HepG2 (cell line): ENCODE results near the gene POC1B. TPM values are rescaled to one million over a fixed set of nuclear protein-coding genes. Genes with fewer than 3 reads are reported as not detected.
A peak's percentile ranks its signal among the peaks of the same experiment; 100 is the strongest.

Source experiments
- CEBPG ChIP-seq: IDR thresholded peaks from 2 replicates; pipeline ENCODE4 v1.6.1; 2016
- FOXA3 ChIP-seq: IDR thresholded peaks from 2 replicates; pipeline ENCODE4 v1.6.1; 2016; ENCODE audit warnings: missing genetic modification reagents, missing compliant biosample characterization
- FOXP4 ChIP-seq: sonication (generic); formaldehyde crosslinking; IDR thresholded peaks from 2 replicates; pipeline ENCODE4 v1.4.0; 2020; ENCODE audit warnings: missing genetic modification reagents
- HNRNPK ChIP-seq: fragments of 200-400 bp; formaldehyde crosslinking; IDR thresholded peaks from 2 replicates; pipeline ENCODE4 v1.6.1; 2018; ENCODE audit warnings: low read length, low read depth, moderate library complexity, mild to moderate bottlenecking; ENCODE audit not compliant: poor library complexity, severe bottlenecking
- HOXA3 ChIP-seq: sonication (generic); formaldehyde crosslinking; IDR thresholded peaks from 2 replicates; pipeline ENCODE4 v1.5.0; 2020; ENCODE audit warnings: missing genetic modification reagents
- MAFF ChIP-seq: IDR thresholded peaks from 2 replicates; pipeline ENCODE4 v1.6.1; 2011; ENCODE audit warnings: low read depth, low read length, improper control_type of control experiment
- SIN3B ChIP-seq: fragments of 150-350 bp; IDR thresholded peaks from 2 replicates; pipeline ENCODE4 v1.6.1; 2014; ENCODE audit warnings: low read length
- SRSF1 ChIP-seq: fragments of 200-400 bp; formaldehyde crosslinking; optimal IDR thresholded peaks from 2 replicates; pipeline ENCODE3; 2017; ENCODE audit warnings: mild to moderate bottlenecking, low read depth, low read length, moderate library complexity
- ZBTB7B ChIP-seq: sonication (generic); formaldehyde crosslinking; IDR thresholded peaks from 2 replicates; pipeline ENCODE4 v1.4.0; 2020; ENCODE audit warnings: missing genetic modification reagents
- ZNF512 ChIP-seq: sonication (generic); formaldehyde crosslinking; IDR thresholded peaks from 2 replicates; pipeline ENCODE4 v1.4.0; 2020; ENCODE audit warnings: mild to moderate bottlenecking, missing genetic modification reagents
- ZNF562 ChIP-seq: sonication (generic); formaldehyde crosslinking; IDR thresholded peaks from 2 replicates; pipeline ENCODE4 v1.8.0; 2022; ENCODE audit warnings: missing genetic modification reagents, borderline replicate concordance
- polyA plus RNA-seq, 8 experiments: library from polyadenylated mRNA; depleted of rRNA in 3 of 8; stranded (reverse) in 7 of 8; unstranded in 1 of 8; fragments of >200 nt; fragmentation: Illumina TruSeq in 4 of 8; extraction: Trizol in 4 of 8; gene quantifications; 2 replicates each; pipeline versions ENCODE4 v1.2.1 to v1.2.3, GENCODE V29; 2011 to 2016; ENCODE audit warnings: low read depth in 4 of 8, missing spikeins in 1 of 8, mixed read lengths in 1 of 8; ENCODE audit not compliant: insufficient read depth in 1 of 8
- total RNA-seq, 5 experiments: library from RNA; depleted of rRNA; stranded (reverse); fragments of >200 nt; fragmentation: Illumina TruSeq; extraction: Trizol; gene quantifications; 2 replicates each; pipeline ENCODE4 v1.2.3, GENCODE V29; 2016; ENCODE audit warnings: low read depth in 1 of 5
- TF ChIP-seq, protein P1 (sequence below): sonication (generic); formaldehyde crosslinking; IDR thresholded peaks from 2 replicates; pipeline ENCODE4 v1.4.0; 2020; ENCODE audit warnings: missing genetic modification reagents, borderline replicate concordance
- TF ChIP-seq, protein P2 (sequence below): sonication (generic); formaldehyde crosslinking; IDR thresholded peaks from 2 replicates; pipeline ENCODE4 v1.4.0; 2020; ENCODE audit warnings: missing genetic modification reagents
- TF ChIP-seq, protein P3 (sequence below), 2 experiments: IDR thresholded peaks; 2 replicates each; pipeline ENCODE4 v1.6.1; 2011 to 2012; ENCODE audit warnings: low read length in 2 of 2, borderline replicate concordance in 1 of 2, low read depth in 1 of 2, mild to moderate bottlenecking in 1 of 2, moderate library complexity in 1 of 2

Gene POC1B
- total and polyA plus RNA-seq, 2 of the 13 experiments (the other 11 are each of a cell fraction or from before 2014, with no cell fraction given), result 9.3 to 11.0 TPM

DNA sequence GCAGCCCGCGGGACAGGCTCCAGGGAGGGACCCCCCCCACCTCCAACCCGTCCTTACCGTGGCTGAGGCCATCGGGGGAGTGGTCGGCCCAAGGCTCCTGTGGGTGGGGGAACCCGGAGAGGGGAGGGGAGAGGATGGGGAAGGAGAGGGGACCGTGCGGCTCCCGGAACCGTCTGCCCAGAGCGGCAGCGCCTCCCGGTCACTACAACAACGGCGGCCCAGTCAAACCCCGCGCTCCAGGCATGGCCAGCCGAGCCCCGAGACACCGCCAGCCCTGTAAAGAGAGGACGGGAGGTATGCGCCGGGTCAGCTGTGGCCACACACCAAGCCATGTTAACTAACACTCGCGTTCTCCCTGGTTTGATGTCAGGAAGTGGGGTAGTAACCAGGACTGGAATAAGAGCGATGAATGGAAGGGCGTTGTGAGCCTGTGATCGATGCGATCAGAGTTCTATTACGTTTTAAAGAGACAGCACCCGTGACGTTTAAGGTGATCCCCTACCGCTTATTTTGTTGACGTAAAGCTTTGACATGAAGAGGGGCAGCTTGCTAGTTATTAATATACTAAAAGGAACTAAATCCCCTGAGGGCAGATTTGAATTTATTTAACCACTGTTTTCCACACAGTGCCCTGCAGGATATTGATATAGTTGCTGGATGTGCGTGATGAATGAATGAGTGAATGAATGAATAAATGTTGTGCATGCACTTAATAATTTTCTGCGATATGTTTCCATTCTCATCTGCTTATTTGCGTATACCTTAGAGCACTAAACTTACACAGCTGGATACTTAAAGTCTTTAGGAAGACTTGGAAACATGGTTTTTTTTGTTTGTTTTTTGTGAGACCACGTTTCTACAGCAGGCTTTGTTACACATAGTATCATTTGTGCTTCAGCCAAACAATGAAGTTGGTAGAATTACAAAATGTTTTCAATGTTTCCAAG is at the start of gene POC1B (continued):
- TF ChIP-seq, protein P1, sequence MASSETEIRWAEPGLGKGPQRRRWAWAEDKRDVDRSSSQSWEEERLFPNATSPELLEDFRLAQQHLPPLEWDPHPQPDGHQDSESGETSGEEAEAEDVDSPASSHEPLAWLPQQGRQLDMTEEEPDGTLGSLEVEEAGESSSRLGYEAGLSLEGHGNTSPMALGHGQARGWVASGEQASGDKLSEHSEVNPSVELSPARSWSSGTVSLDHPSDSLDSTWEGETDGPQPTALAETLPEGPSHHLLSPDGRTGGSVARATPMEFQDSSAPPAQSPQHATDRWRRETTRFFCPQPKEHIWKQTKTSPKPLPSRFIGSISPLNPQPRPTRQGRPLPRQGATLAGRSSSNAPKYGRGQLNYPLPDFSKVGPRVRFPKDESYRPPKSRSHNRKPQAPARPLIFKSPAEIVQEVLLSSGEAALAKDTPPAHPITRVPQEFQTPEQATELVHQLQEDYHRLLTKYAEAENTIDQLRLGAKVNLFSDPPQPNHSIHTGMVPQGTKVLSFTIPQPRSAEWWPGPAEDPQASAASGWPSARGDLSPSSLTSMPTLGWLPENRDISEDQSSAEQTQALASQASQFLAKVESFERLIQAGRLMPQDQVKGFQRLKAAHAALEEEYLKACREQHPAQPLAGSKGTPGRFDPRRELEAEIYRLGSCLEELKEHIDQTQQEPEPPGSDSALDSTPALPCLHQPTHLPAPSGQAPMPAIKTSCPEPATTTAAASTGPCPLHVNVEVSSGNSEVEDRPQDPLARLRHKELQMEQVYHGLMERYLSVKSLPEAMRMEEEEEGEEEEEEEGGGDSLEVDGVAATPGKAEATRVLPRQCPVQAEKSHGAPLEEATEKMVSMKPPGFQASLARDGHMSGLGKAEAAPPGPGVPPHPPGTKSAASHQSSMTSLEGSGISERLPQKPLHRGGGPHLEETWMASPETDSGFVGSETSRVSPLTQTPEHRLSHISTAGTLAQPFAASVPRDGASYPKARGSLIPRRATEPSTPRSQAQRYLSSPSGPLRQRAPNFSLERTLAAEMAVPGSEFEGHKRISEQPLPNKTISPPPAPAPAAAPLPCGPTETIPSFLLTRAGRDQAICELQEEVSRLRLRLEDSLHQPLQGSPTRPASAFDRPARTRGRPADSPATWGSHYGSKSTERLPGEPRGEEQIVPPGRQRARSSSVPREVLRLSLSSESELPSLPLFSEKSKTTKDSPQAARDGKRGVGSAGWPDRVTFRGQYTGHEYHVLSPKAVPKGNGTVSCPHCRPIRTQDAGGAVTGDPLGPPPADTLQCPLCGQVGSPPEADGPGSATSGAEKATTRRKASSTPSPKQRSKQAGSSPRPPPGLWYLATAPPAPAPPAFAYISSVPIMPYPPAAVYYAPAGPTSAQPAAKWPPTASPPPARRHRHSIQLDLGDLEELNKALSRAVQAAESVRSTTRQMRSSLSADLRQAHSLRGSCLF (CRISPR knock-in tag), result no peak
- TF ChIP-seq FOXP4 (CRISPR knock-in tag) (peak; percentile 71; the same call in 1 of the 2 replicates), ZBTB7B (CRISPR knock-in tag) (peak; percentile 19; the same call in 1 of the 2 replicates), SIN3B (peak; percentile 76; the same call in 1 of the 2 replicates), CEBPG (CRISPR knock-in tag) (peak; percentile 7; the same call in 1 of the 2 replicates), FOXA3 (CRISPR knock-in tag) (peak; percentile 63; the same call in 1 of the 2 replicates), MAFF (no peak), ZNF562 (CRISPR knock-in tag) (no peak), HOXA3 (CRISPR knock-in tag) (peak; percentile 88), SRSF1 (no peak), ZNF512 (peak; percentile 45; the same call in 1 of the 2 replicates), HNRNPK (peak; percentile 89)
- TF ChIP-seq, protein P2, sequence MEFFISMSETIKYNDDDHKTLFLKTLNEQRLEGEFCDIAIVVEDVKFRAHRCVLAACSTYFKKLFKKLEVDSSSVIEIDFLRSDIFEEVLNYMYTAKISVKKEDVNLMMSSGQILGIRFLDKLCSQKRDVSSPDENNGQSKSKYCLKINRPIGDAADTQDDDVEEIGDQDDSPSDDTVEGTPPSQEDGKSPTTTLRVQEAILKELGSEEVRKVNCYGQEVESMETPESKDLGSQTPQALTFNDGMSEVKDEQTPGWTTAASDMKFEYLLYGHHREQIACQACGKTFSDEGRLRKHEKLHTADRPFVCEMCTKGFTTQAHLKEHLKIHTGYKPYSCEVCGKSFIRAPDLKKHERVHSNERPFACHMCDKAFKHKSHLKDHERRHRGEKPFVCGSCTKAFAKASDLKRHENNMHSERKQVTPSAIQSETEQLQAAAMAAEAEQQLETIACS (CRISPR knock-in tag), result peak; percentile 44; the same call in 1 of the 2 replicates
- TF ChIP-seq, protein P3, sequence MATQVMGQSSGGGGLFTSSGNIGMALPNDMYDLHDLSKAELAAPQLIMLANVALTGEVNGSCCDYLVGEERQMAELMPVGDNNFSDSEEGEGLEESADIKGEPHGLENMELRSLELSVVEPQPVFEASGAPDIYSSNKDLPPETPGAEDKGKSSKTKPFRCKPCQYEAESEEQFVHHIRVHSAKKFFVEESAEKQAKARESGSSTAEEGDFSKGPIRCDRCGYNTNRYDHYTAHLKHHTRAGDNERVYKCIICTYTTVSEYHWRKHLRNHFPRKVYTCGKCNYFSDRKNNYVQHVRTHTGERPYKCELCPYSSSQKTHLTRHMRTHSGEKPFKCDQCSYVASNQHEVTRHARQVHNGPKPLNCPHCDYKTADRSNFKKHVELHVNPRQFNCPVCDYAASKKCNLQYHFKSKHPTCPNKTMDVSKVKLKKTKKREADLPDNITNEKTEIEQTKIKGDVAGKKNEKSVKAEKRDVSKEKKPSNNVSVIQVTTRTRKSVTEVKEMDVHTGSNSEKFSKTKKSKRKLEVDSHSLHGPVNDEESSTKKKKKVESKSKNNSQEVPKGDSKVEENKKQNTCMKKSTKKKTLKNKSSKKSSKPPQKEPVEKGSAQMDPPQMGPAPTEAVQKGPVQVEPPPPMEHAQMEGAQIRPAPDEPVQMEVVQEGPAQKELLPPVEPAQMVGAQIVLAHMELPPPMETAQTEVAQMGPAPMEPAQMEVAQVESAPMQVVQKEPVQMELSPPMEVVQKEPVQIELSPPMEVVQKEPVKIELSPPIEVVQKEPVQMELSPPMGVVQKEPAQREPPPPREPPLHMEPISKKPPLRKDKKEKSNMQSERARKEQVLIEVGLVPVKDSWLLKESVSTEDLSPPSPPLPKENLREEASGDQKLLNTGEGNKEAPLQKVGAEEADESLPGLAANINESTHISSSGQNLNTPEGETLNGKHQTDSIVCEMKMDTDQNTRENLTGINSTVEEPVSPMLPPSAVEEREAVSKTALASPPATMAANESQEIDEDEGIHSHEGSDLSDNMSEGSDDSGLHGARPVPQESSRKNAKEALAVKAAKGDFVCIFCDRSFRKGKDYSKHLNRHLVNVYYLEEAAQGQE (IDR thresholded peaks at IDR 0.05; ENCODE audit: borderline replicate concordance in 1 of 2, low read depth in 1 of 2, low read length in 2 of 2), result no peak
